HG03108 (cell line): ENCODE measurements around the gene TLR6.

ENCODE experiments used
- ATAC-seq: cut with Tn5 transposase; IDR thresholded peaks from one replicate; pipeline ENCODE4 v1.9.1; 2021; ENCODE audit warnings: moderate library complexity; ENCODE audit not compliant: unreplicated experiment

Gene TLR6, protein sequence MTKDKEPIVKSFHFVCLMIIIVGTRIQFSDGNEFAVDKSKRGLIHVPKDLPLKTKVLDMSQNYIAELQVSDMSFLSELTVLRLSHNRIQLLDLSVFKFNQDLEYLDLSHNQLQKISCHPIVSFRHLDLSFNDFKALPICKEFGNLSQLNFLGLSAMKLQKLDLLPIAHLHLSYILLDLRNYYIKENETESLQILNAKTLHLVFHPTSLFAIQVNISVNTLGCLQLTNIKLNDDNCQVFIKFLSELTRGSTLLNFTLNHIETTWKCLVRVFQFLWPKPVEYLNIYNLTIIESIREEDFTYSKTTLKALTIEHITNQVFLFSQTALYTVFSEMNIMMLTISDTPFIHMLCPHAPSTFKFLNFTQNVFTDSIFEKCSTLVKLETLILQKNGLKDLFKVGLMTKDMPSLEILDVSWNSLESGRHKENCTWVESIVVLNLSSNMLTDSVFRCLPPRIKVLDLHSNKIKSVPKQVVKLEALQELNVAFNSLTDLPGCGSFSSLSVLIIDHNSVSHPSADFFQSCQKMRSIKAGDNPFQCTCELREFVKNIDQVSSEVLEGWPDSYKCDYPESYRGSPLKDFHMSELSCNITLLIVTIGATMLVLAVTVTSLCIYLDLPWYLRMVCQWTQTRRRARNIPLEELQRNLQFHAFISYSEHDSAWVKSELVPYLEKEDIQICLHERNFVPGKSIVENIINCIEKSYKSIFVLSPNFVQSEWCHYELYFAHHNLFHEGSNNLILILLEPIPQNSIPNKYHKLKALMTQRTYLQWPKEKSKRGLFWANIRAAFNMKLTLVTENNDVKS

DNA sequence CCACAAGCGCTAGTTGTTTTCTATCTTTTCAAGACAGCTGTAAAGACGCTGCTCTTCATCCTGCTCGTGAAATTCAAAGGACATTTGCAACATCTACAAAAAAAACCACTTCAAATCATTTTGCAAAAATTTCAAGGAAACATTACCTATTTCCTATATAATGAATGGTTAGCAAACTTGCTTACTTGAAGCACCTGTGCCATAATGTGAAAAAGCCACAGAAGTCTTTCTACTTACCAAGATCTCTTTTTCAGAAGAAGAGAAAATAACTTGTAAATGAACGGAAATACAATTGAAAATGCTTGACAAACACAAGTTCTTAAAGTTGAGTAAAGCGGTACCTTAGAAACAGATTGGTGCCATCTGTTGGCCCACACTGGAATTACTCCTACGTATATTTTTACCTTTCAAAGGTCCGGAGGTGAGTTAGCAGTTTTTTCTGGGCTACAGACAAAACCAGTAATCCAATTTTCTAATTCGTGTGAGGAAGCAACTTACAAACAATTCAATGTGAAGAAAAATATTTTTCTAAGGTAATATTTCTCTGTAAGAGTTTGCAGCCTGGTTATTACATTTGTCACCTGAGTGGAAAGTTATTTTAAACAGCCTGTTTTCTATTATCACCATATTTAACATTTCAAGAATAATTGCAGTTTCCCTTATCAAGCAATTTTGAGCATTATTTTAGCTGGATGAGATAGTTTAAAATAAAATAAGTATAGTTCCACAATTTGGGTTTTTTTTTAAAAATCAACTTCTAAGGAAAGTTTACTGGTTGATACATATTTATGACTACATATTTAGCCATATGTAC is at the start of gene TLR6:
Gene TLR6, minus strand, starts transcription at position 294 of the 814 bp plus-strand sequence. CDS start 27,344 bp downstream, outside the sequence.
- peak; percentile 40 for ATAC-seq

- no peak for ATAC-seq
Measured at GRCh38 chr4:38905652-38906385, 49.2 kb upstream of the TLR6 start.

DNA sequence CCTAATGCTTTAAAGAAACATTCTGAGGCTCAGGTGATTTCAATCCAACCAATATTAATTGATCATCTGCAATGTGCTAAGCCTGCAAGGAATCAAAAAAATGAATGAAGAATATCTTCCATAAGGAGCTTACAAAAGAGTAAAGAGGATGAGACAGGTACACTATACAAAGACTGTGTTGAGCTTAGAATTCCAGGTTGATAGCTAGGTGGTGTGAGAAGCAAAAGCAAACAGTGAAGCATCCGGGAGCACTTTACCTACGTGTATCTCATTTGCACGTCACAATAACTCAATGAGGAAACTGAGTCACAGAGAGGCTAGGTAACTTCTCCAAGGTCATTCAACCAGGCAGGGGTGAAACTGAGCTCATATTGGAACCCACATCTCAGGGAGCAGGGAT is 48.1 kb upstream of the TLR6 start:
- ATAC-seq = no peak

DNA sequence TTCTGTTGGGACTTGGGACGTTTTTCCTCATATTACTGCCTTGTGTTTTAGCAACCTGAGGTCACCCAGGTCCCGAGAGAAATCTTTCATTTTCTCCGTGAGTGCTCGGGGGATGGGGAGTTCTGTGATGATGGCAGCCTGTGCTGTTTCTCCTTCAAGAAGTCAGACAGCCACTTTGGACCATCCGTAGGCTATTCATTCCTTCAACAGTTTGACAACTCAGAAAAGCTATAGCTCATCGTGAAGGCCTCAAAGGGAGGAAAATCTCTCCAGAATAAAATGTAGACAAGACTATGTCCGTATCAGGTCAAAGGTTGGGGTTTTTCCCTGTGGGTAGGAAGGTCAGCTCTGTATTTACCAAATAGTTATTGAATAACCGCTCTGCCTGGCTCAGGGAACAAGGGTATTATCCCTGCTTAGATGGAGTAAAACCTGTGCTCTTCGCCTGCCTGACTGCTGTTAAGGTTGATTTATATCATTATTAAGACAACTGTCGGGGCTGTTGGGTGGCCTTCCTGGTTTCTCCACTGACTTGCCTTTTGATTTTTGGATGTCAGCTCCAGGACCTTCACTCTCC is 47.6 kb upstream of the TLR6 start:
- ATAC-seq = no peak

DNA sequence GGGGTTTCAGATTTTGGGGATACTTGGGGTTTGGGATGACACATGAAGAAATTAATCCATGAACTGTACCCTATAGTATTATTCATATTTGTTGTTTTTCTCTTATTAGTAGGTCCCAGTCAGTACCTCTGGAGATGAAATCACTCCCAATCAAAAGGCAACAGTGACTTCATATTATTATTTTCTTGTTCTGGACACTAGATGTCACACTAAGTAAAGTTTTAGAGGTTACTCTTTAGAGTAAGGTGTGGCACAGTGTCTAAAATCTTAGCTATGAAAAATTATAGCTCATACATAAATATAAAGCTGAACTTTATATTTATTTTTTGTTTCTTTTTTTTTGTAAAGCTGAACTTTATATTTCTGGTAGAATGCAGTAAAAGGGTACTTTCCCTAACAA is 46.1 kb upstream of the TLR6 start:
- ATAC-seq = no peak

DNA sequence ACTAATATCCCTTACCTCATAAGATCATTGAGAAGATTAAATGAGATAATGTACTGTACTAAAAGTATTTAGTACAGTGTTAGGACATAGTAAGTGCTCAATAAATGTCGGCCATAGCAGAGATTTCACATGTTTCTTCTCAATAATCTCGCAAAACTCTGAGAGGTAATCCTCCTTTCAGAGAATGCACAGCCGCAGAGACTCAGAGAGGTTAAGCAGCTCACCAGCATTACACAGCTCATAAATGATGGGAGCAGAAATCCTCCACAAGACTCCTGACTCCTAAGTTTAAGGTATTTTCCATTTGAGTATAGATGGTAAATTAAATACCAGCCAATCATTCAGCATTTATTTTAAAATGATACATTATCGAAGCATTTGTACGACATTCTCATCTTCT is 45.6 kb upstream of the TLR6 start:
- no peak for ATAC-seq

- no peak for ATAC-seq
Measured at GRCh38 chr4:38898245-38898644, 41.6 kb upstream of the TLR6 start.

DNA sequence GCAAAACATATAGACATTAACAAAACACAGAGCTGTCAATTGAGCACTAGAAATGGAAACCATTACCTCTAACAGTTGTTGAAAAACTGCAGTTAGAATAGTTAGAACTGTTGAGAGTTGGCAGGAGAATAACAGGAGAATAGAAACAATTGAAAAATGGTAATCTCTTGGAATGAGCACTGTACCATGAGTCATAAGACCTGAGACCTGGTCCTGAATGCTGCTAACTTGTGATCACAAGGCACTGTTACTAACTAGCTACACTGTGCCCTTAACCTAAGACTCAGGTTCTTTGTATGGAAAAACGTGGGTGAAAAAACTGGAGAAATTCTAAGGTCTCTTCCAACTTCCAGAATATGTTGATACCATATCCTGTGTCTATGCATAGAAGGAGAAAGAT is 40.3 kb upstream of the TLR6 start:
- no peak for ATAC-seq

GRCh38 chr4:38894322-38894982 is 37.8 kb upstream of the TLR6 start:
- no peak for ATAC-seq

DNA sequence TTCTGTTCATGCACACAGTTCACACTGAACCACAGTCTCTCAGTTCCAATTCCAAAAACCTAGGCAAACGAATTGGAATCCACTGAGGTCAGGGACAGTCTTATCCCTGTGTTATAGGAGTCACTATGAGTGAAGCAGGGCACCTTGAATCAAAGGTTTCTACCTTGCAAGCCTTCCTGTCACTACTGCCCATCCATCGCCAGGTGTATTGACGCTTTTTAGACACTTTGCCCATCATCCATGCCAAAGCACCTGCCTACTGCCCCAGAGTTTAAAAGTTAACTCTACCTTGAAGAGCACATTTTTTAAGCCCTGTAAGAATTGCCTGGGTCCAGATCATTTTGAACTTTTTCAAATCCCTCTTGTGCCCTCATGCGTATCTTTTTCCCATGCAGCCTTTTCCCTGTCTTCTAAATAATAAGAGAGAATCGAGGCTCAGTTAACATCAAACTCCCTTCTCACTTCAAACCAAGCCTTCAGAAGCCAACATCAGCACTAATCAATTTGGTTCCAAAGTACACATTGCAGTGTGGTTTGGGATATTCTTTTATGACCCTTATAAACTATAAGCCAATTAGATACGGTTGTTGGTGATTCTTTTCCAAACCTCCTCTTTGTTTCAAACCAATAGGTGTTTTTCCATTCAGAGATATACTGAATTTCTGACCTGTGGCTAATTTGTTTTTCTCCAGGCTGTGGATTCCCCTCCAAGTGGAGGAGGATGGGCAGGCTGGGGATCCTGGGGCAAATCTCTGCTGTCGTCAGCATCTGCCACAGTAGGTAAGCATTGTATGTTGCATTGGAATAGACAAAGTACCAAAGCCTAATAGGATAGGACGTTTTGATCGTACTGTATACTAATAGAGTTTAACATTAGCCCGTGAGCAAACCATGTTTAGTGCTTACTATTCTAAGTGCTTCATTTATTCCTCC is 34.7 kb upstream of the TLR6 start:
- ATAC-seq = no peak

DNA sequence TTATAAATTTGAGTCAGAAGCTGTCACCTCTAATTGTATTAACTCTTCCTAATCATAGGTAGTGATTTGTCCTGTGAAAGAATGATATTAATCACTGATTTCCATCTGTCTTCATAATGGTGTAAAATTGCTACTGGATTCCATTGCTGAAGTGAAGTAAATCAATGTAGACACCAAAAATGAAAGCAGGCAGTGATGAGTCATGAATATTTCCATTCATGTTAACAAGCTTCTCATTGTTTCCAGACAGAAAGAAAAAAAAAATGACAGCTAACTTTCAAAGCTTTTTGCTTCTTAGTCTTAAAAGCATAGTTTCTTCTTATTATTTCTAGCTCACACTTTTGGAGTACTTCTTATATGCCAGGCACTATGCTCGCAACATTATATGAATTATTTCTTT is 32.5 kb upstream of the TLR6 start:
- ATAC-seq = peak; percentile 55

DNA sequence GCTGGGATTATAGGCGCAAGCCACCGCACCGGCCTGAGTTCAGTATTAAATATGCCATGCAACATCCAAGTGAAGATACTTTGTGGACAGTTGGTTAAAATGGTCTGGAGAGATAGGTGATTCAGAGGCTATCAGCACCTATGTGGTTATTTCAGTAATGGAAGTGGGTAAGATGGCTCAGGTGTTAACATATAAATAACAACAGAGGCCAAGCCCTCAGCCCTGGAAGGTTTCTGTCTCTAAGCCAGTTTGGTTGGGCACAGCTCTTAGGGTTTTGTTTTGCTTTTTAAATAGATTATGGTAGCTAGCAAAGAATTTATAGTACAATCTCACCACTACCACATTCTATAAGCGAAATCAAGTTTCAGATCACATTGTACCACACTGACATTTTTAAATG is 27.6 kb upstream of the TLR6 start:
- no peak for ATAC-seq

- ATAC-seq = no peak
Measured at GRCh38 chr4:38876636-38877035, 20.0 kb upstream of the TLR6 start.

- ATAC-seq = no peak
Measured at GRCh38 chr4:38873290-38873944, 16.8 kb upstream of the TLR6 start.

GRCh38 chr4:38872620-38873019 is 16.0 kb upstream of the TLR6 start:
- no peak for ATAC-seq

DNA sequence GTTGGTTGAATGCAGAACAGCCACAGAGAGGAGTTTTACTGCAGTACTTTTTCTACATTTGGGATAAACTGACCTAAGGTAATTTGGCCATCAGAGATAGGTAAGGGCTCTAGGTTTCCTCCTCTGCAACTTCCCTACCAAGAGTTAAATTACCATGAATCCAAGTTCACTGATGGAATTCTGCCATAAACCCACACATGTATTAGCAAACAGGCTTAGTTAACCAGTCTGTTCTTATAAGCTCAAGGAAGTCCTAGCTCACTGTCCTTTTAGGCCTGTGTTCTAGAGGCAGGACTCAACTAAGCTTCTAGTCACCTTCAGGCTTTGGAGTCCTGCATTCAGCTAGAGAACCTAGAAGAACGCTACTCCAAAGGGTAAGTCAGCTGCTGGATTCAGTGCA is 15.0 kb upstream of the TLR6 start:
- no peak for ATAC-seq

DNA sequence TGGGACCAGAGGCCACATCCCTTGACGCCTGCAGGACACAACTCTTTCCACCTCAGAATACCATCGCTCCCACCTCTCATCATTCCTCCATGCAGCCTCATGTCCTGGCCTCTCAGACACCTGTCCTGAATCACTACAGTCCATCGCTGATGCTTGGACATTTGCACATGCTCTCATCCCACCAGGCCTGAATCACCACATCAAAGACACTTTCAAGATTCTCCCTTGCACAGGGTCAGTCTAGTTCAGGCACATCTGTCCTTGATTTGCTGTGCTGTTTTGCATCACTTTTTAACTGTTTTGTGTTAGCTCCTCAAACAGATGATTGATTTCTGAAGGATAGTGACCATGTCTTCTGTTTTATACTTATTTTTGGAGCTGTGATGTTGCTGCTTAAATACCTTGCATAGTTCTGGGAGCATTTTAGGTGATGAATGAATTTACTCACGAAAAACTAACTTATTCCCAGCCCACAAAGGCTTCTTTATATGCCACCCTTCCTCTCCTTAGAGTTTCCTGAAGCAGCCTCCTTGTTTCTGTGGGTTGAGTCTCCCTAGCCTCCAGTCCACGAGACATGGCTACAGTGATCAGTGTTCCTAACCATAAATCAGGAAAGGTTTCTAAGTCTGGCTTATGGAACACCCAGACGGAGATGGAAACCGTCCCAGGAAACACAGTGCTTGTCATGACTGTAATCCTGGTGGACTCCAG is 13.6 kb upstream of the TLR6 start:
- ATAC-seq = no peak

DNA sequence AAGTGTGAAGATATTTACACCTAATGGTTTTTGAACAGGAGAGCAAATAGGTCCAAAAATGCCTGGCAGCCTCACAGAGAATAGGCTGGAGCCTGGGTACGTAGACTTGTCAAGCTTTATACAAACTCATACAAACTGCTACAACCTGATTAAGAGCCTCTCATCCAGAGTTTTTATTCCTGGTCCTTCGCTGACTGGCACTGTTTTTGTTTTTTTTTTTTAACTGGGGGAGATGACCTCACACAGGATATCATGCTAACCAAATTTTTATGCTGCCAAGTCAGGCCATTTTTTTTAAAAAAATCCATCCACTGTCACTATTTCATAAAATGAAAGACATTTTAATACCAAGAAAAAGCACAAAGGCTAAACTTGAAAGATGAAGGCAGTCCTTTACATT is 12.9 kb upstream of the TLR6 start:
- no peak for ATAC-seq
